RPMI7951 (cell line): ENCODE results near the gene OR2T4. TPM values are rescaled to one million over a fixed set of nuclear protein-coding genes. Genes with fewer than 3 reads are reported as not detected.
A peak's percentile ranks its signal among the peaks of the same experiment; 100 is the strongest.

Experiments used
- DNase-seq: peaks from one replicate; pipeline ENCODE4 v3.0.0-alpha.2; 2012; ENCODE audit warnings: low read depth
- total RNA-seq: library from RNA; depleted of rRNA; stranded (reverse); fragments of >200 nt; shearing (Covaris generic); gene quantifications from 2 replicates; pipeline ENCODE4 v1.2.3, GENCODE V29; 2014; rRNA removed

OR2T4 gene, protein sequence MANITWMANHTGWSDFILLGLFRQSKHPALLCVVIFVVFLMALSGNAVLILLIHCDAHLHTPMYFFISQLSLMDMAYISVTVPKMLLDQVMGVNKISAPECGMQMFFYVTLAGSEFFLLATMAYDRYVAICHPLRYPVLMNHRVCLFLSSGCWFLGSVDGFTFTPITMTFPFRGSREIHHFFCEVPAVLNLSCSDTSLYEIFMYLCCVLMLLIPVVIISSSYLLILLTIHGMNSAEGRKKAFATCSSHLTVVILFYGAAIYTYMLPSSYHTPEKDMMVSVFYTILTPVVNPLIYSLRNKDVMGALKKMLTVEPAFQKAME
- total RNA-seq: not detected in 2 replicates

DNA sequence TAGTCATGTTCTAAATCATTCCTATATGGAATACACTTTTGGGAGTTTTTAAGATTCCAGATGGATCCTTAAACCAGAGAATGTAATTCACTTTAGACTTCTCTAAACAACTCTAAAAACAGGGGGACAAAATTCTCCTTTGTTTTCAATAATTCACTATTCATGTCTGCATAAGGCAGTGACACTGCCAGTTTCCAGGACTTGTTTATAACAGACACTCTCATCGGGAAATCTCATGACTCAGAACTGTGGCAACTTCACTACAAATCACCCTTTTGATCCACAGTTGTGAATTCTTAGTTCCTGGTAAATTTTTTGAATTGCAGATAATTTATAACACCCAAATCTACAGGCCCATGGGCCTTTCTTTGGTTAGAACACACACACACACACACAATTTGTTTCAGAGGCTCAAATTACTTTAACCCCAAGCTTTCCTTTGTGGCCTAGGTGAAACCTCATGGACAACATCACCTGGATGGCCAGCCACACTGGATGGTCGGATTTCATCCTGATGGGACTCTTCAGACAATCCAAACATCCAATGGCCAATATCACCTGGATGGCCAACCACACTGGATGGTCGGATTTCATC, at the start of gene OR2T4:
OR2T4 (plus strand) TSS at position 545 of the 595 bp plus-strand sequence; CDS start at position 545, 0 bp downstream.
- DNase-seq: no peak

DNA sequence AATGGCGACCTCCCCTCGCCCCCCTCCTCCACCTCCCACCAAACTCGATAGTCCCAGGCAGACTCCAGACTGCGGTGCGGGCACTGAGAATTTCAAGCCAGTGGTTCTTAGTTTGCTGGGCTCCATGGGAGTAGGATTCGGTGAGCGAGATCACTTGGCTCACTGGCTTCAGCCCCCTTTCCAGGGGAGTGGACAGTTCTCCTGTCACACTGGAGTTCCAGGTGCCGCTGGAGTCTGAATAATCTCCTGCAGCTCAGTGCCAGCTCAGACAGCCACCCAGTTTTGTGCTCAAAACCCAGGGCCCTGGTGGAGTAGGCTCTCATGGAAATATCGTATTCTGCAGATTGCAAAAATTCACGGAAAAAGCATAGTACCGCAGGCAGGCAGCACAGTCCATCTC, 44.7 kb upstream of the OR2T4 start:
- DNase-seq: no peak

DNA sequence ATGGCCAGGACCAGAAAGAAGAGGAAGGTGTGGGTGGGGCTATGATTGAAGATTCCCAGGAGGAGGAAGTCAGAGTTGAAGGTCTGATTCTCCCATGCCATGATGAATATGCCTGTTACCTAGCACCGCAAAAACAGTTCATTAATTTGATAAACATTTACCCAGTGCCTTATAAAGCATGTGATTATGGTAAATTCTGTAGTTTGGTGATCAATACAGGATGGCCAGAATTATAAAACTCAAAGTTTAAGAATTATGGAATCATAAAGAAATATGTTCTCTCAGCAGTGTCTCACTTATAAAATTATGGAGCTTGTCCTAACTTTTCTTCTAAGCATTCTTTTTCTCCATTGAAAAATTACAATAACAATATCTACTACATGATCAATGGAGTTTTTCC, 37.0 kb upstream of the OR2T4 start, which contains the start of gene OR2M7:
OR2M7 (minus strand) TSS at position 101 of the 400 bp plus-strand sequence; CDS start at position 101, 0 bp downstream.
- no peak for DNase-seq

DNA sequence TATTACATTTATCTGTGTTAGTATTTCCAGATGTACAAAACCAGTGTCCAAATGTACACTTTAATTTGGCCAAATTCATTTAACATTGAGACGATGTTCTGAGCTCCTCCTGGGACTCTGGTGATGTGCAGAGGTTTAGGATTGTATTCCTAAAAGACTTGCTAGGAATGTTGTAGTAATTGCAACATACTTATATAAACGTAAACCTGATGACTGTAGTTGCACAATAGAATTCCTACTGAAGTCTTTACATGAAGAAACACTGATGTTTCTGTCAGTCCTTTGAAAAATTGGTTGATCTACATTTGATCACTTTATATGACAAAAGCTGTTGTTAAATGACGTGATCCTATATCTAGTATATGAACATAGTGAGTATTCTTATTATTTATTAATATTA, 18.0 kb upstream of the OR2T4 start:
- DNase-seq: no peak

DNA sequence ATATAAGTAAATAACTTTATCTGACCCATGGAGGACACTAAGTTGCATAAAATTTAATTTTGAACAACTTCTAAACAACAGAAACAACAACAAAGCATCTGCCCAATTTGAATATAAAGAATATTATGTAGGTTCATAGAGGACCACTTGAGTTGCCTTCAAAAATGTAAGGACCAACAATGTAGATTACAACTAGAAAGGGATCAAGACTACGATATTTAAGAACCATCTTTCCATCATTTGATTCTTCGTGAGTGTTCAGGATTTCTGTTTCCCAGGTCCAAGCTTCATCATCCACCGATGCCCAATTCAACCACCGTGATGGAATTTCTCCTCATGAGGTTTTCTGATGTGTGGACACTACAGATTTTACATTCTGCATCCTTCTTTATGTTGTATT, 13.0 kb upstream of the OR2T4 start, which contains the start of gene OR14C36:
OR14C36 (plus strand) TSS at position 301 of the 400 bp plus-strand sequence; CDS start at position 301, 0 bp downstream.
- DNase-seq: no peak

DNA sequence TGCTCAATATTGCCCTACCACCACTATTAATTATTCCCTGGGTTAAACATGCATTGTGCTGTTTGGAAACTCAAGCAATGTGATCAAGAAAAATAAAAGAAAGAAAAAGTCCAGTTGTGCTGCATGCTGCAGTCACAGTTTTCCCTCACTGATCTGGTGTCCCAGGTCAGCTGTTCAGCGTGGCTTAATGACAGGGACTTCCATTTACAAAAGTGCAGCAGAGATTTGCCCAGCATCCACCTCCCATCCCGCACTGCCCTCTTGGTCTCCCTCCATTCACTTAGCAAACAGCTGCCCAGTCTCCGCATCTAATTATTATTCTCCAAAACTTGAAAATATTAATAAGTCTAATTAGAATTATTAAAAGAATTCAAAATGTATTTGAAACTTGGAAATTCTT, 2.0 kb upstream of the OR2T4 start:
- DNase-seq: no peak

DNA sequence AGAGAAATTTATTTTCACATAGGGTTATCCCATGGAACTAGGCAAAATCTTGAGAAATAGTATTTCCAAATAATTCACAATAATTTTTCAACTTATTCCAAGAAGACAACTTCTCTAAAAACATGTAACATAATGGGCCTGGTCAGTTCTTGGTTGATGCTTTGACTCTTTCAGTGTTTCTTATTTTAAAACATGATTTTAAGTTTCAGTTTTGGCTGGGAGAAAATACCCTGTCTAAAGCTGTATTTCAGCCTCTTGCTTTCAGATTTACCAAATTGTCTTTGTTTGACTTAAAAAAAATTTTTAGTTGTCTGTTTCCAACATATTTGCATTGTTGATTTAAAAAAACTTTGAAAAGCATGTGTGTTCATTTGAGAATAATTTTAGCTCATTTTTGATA, 5.1 kb downstream of the OR2T4 start:
- no peak for DNase-seq

DNA sequence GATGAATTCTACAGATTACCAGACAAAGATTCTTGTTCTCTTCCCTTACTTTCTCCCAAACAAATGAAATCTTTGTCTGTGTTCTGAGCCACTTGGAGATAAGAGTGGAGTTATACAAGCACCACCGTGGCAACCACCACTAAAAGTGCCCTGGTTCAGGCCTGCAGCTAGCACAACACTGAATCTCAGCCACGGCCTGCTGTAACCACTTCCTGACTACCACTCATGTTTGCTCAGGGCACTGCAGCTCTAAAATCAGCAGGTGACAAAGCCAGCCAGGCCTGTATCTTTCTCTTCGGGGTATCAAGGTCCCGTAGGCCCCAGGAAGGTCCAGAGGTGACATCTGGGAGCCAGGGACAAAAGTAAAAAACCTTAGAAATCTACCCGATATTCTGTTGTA, 10.9 kb downstream of the OR2T4 start:
- no peak for DNase-seq

DNA sequence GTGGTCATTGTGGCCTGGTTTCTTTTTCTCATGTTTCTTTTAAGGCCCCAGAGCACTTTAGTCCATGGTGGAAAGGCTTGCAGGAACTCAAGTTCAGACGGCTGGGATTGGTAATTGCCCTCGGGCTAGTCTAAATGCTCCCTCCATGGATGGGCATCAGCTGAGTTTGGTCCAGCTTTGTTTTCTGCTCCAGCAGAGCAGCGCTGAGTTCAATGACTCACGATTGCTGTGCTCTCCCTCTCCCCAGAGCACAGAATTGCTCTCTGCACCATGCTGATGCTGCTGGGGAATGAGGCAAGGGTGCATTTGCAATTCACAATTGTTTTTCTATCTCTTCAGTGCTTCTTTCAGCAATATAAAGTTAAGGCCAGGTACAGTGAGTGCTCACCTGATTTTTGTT, 12.3 kb downstream of the OR2T4 start:
- DNase-seq: peak; percentile 1

DNA sequence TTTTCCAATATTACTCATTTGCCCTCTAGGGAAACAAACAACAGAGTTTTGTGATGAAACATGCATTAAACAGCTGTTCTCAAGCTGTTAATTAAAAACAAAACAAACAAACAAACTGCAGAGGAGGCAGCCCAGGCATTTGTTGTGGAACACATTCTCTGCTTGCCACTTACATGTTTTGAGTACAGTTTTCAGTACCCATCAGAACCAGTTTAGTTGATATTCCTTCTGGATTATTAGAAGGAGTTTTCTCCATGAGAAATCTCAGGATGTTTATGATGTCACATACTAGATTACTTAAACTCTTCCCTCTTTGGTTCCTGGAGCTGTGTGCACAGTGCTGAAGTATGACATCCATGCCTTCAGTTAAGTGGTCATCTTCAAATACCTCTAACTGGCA, 14.0 kb downstream of the OR2T4 start, which contains the start of gene OR2T6:
OR2T6 (plus strand) TSS at position 301 of the 400 bp plus-strand sequence. CDS start 11,863 bp downstream, outside the sequence.
- no peak for DNase-seq

DNA sequence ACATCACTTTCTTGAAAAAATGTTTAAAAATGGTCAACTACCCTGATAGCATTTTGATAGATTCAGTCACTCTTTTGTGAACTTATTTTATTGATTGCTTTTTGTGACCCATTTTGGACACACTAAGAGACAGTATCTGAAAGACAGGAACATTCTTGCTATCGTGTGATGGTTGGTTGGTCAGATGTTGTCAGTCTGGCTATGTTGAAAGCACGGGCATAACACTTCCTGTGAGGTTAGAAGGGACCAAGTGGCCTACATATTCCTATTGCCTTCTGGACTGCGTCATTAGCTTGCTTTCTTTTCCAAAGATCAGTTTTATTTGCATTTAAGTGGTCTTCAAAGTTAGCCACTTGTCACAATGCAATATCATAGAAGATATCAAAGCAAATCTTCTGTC, 15.5 kb downstream of the OR2T4 start:
- DNase-seq: no peak

DNA sequence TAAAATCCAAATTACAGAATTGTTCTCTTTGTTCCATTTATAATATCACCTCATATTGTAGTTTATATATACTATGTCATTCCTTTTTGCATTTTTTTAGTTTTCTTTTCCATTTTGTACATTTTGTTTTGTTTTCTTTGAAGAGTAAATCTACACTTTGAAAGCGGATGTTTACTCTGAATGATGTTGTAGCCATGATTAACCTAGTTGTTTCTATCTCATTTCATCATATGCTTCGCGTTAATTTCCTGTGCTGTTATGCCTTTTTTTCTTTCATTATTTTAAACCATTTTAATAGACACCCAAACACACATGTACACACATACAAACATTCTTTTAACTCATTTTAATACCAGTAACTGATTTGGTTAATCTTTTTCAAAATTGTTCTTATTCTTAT, 19.4 kb downstream of the OR2T4 start:
- DNase-seq: no peak

DNA sequence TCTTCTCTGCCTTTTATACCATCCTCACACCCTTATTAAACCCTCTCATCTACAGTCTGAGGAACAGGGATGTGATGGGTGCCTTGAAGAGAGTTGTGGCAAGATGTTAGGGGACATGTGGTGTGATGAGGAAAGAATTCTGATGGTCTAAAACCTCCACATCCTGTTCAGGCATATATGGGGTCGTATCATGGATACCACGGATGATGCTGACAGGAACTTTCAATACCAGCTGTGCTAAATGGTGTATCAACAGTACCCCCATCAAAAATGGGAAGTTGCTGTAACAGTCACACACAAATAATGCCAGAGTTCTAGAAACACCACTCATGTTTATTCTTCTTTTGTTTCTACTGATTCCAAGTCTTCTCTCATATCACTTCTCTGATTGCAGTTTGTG, 27.0 kb downstream of the OR2T4 start:
- DNase-seq: no peak

DNA sequence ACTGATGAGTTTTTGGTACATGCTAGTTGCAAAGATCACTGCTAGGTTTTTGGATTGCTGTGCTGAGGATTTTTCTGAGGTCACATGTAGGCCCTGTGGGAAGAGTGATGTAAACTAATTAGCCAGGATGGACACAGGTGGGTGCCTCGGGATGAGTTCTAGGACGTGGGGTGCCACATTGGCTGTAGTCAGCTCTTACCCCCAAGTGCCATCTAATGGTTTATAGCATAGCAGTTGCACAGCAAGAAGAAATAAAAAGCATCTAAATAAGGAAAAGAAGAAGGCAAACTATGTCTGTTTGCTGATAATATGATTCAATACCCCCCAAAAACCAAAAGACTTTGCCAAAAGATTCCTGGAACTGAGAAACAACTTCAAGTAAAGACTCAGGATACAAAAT, 31.6 kb downstream of the OR2T4 start:
- no peak for DNase-seq

DNA sequence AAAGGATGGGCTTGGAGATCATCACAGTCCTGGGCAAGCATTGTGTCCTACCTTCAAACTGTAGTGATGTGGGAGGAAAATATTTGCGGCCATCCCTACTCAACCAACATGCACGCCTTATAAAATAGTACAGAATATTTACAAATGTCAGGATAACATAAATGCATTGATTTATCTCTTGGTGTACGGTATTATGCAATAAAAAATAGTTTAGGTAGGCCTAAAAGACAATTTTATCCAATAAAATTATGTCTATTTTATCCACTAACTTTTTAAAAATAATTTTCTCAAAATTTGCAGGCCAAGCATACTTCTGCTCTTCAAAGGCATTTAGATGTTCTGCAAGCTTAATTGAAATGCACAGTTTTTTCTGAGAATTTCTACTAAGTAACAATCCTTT, 41.3 kb downstream of the OR2T4 start, which contains the start of gene OR2T1:
OR2T1 (plus strand) TSS at position 301 of the 400 bp plus-strand sequence. CDS start 3,100 bp downstream, outside the sequence.
- no peak for DNase-seq

DNA sequence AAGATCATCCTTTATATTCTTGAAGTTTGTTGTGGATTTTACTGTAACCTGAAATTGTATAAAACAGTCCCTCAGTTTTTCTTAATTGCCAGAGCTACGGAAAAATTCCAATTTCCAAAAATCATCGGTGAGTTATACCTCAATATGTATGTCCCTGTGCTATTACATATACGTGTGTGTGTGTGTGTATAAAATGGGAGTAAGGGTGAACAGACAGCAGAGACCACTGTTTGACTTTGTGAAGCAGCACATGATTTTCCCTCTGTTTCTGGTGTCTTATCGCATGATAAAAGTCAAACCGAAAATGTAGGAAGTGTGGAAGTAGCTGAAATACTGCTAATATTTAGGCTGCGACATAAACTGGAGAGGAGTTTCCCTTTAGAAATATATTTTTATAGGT, 42.6 kb downstream of the OR2T4 start:
- no peak for DNase-seq

DNA sequence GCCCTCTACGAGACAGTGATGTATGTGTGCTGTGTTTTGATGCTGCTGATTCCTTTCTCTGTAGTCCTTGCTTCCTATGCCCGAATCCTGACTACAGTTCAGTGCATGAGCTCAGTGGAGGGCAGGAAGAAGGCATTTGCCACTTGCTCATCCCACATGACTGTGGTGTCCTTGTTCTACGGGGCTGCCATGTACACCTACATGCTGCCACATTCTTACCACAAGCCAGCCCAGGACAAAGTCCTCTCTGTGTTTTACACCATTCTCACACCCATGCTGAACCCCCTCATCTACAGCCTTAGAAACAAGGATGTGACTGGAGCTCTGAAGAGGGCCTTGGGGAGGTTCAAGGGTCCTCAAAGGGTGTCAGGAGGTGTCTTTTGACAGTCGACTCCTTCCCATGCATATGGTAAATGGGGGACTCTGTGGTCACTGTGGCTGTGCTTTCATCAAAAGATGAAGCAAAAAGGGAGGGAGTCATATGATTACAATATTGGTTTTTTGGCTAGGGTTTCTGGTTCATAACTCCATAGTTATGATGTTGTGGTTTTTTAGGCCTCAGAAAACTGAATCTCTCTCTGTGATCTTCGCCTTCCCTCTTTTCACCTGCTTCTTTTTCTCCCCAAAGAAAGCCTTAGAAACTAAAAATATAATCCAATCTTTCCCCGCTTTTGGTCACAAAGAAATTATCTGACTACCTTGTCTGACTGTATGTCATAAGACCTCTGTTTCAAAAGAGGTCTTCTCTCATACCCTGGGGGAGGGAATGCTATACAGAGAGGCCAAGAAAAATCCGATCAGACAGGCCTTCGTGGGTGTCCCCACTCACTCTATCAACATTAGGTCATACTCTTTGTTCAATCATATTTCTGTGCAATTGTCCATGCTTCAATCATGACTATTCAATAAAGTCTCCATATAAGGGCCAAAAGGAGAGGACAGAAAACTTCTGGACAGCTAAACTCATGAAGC, 45.5 kb downstream of the OR2T4 start:
- DNase-seq: no peak

Other genes with a start within 250 kb of the OR2T4 start
- not detected in 2 replicates for gene OR2M5, start 216.5 kb upstream of the OR2T4 start, total RNA-seq
- gene OR2M2, start 186.8 kb upstream of the OR2T4 start, total RNA-seq: not detected in 2 replicates
- gene OR2M3, start 164.4 kb upstream of the OR2T4 start, total RNA-seq: not detected in 2 replicates
- 0.20 TPM in 1 of 2 replicates, not detected in the other for gene OR2M4, start 130.2 kb upstream of the OR2T4 start, total RNA-seq
- gene OR2T33, start 83.7 kb upstream of the OR2T4 start, total RNA-seq: not detected in 2 replicates
- not detected in 2 replicates for gene OR2T12, start 58.2 kb upstream of the OR2T4 start, total RNA-seq
- gene OR2M7, start 37.1 kb upstream of the OR2T4 start, total RNA-seq: not detected in 2 replicates
- gene OR14C36, start 12.9 kb upstream of the OR2T4 start, total RNA-seq: not detected in 2 replicates
- not detected in 2 replicates for gene OR2T6, start 14.1 kb downstream of the OR2T4 start, total RNA-seq
- gene OR2T1, start 41.4 kb downstream of the OR2T4 start, total RNA-seq: not detected in 2 replicates
- not detected in 2 replicates for gene OR2T2, start 84.0 kb downstream of the OR2T4 start, total RNA-seq
- not detected in 2 replicates for gene OR2T3, start 111.7 kb downstream of the OR2T4 start, total RNA-seq
- gene OR2T5, start 126.9 kb downstream of the OR2T4 start, total RNA-seq: not detected in 2 replicates
- gene OR2G6, start 146.4 kb downstream of the OR2T4 start, total RNA-seq: not detected in 2 replicates
- not detected in 2 replicates for gene OR2T29, start 201.1 kb downstream of the OR2T4 start, total RNA-seq
- gene OR2T34, start 213.1 kb downstream of the OR2T4 start, total RNA-seq: not detected in 2 replicates
- gene OR2T10, start 236.0 kb downstream of the OR2T4 start, total RNA-seq: not detected in 2 replicates